Sigmoid colon (tissue), 4 donors: ENCODE results near the gene TMEM11.

Source experiments
- EP300 ChIP-seq, 4 donors: sonication (generic); formaldehyde crosslinking; IDR thresholded peaks; one replicate each; pipeline ENCODE4 v1.6.1; 2017; ENCODE audit warnings: antibody characterized with exemption in 4 of 4
- POLR2A ChIP-seq, 2 donors: fragments of 450-650 bp; IDR thresholded peaks; one replicate each; pipeline ENCODE4 v1.6.1; 2016; ENCODE audit warnings: antibody characterized with exemption in 2 of 2, mild to moderate bottlenecking in 2 of 2, moderate library complexity in 2 of 2
- POLR2AphosphoS5 ChIP-seq, 4 donors: sonication (generic); formaldehyde crosslinking; IDR thresholded peaks; one replicate each; pipeline ENCODE4 v1.6.1; 2017; ENCODE audit warnings: antibody characterized with exemption in 4 of 4
- TF ChIP-seq, protein P1 (sequence below), 4 experiments: fragments of 450-650 bp in 3 of 4; fragments of 200-600 bp in 1 of 4; IDR thresholded peaks; one replicate each; pipeline ENCODE4 v1.5.1; 2016 to 2019; ENCODE audit warnings: antibody characterized with exemption in 4 of 4, mild to moderate bottlenecking in 3 of 4, moderate library complexity in 2 of 4

DNA sequence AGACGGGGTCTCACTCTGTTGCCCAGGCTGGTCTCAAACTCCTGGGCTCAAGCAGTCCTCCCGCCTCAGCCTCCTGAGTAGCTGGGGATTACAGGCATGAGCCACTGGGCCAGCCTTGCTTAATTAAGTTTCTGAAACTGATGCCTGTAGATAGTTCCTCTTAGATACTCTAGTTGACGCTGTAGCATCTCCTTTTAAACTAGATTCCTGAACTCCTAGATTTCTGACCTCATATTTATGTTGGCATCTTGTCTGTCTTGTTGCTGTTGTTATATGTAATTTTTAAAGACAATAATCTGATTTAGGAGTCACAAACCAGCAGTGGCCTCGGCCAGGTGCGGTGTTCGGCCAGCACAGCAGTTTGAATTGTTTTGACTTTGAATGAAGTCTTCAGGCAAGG lies 49.7 kb downstream of the TMEM11 start:
- TF ChIP-seq POLR2A (IDR thresholded peaks at IDR 0.05), result no peak
- TF ChIP-seq, protein P1, sequence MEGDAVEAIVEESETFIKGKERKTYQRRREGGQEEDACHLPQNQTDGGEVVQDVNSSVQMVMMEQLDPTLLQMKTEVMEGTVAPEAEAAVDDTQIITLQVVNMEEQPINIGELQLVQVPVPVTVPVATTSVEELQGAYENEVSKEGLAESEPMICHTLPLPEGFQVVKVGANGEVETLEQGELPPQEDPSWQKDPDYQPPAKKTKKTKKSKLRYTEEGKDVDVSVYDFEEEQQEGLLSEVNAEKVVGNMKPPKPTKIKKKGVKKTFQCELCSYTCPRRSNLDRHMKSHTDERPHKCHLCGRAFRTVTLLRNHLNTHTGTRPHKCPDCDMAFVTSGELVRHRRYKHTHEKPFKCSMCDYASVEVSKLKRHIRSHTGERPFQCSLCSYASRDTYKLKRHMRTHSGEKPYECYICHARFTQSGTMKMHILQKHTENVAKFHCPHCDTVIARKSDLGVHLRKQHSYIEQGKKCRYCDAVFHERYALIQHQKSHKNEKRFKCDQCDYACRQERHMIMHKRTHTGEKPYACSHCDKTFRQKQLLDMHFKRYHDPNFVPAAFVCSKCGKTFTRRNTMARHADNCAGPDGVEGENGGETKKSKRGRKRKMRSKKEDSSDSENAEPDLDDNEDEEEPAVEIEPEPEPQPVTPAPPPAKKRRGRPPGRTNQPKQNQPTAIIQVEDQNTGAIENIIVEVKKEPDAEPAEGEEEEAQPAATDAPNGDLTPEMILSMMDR (IDR thresholded peaks at IDR 0.05), result no peak
- no peak for TF ChIP-seq POLR2AphosphoS5 (IDR thresholded peaks at IDR 0.05)
- TF ChIP-seq EP300 (IDR thresholded peaks at IDR 0.05), result no peak
